DND-41 (cell line): ENCODE data around the gene SEMA5B.

ENCODE experiments used
- ATAC-seq: fragments of 200-7000 bp; cut with Tn5 transposase; 3 replicates; pipeline ENCODE4 v1.9.1; 2021; ENCODE audit warnings: low read depth; ENCODE audit not compliant: insufficient read depth
- DNase-seq: peaks from one replicate; pipeline ENCODE4 v3.0.0-alpha.2; 2020
- H2AFZ ChIP-seq: 2 replicates; pipeline ENCODE4 v1.6.0; 2012; ENCODE audit warnings: low read depth, low read length
- H3K27ac ChIP-seq: 2 replicates; pipeline ENCODE4 v1.5.1; 2012; ENCODE audit warnings: low read length, inconsistent platforms
- H3K27me3 ChIP-seq: fragments of 200-600 bp; sonication (generic); 2 replicates; pipeline ENCODE4 v1.6.0; 2012; ENCODE audit warnings: low read length, mild to moderate bottlenecking, inconsistent platforms; ENCODE audit not compliant: insufficient read depth, poor library complexity
- H3K36me3 ChIP-seq: 2 replicates; pipeline ENCODE4 v1.5.1; 2012; ENCODE audit warnings: low read length, inconsistent platforms; ENCODE audit not compliant: insufficient read depth
- H3K4me1 ChIP-seq: 2 replicates; pipeline ENCODE4 v1.5.1; 2012; ENCODE audit warnings: mild to moderate bottlenecking, low read length; ENCODE audit not compliant: insufficient read depth
- H3K4me2 ChIP-seq: 2 replicates; pipeline ENCODE4 v1.6.0; 2012; ENCODE audit warnings: mild to moderate bottlenecking, moderate library complexity, low read length, inconsistent platforms; ENCODE audit not compliant: insufficient read depth
- H3K4me3 ChIP-seq, 2 experiments: fragments of 200-600 bp in 1 of 2; shearing (Covaris generic) in 1 of 2; 2 replicates each; pipeline ENCODE4 v1.5.1; 2012 to 2016; ENCODE audit warnings: inconsistent platforms in 2 of 2, low read length in 2 of 2, mild to moderate bottlenecking in 2 of 2, low read depth in 1 of 2, moderate library complexity in 1 of 2
- H3K79me2 ChIP-seq: 2 replicates; pipeline ENCODE4 v1.6.0; 2012; ENCODE audit warnings: low read length, inconsistent platforms; ENCODE audit not compliant: insufficient read depth
- H3K9ac ChIP-seq: 2 replicates; pipeline ENCODE4 v1.6.0; 2012; ENCODE audit warnings: low read depth, mild to moderate bottlenecking, inconsistent platforms, low read length, moderate library complexity
- H3K9me3 ChIP-seq: 2 replicates; pipeline ENCODE4 v1.5.1; 2012; ENCODE audit warnings: low read length, moderate library complexity, mild to moderate bottlenecking, inconsistent platforms; ENCODE audit not compliant: insufficient read depth, severe bottlenecking
- H4K20me1 ChIP-seq: 2 replicates; pipeline ENCODE4 v1.6.0; 2012; ENCODE audit warnings: low read length; ENCODE audit not compliant: insufficient read depth
- CTCF ChIP-seq: IDR thresholded peaks from 2 replicates; pipeline ENCODE4 v1.5.1; 2012; ENCODE audit warnings: borderline replicate concordance, low read length, moderate library complexity, mild to moderate bottlenecking; ENCODE audit not compliant: poor library complexity, severe bottlenecking; ENCODE audit errors: extremely low read depth
- EZH2 ChIP-seq: IDR thresholded peaks from 3 replicates; pipeline ENCODE4 v1.6.1; 2012; ENCODE audit warnings: borderline replicate concordance, low read depth, mild to moderate bottlenecking, moderate library complexity, low read length, inconsistent platforms; ENCODE audit not compliant: severe bottlenecking

SEMA5B gene

DNA sequence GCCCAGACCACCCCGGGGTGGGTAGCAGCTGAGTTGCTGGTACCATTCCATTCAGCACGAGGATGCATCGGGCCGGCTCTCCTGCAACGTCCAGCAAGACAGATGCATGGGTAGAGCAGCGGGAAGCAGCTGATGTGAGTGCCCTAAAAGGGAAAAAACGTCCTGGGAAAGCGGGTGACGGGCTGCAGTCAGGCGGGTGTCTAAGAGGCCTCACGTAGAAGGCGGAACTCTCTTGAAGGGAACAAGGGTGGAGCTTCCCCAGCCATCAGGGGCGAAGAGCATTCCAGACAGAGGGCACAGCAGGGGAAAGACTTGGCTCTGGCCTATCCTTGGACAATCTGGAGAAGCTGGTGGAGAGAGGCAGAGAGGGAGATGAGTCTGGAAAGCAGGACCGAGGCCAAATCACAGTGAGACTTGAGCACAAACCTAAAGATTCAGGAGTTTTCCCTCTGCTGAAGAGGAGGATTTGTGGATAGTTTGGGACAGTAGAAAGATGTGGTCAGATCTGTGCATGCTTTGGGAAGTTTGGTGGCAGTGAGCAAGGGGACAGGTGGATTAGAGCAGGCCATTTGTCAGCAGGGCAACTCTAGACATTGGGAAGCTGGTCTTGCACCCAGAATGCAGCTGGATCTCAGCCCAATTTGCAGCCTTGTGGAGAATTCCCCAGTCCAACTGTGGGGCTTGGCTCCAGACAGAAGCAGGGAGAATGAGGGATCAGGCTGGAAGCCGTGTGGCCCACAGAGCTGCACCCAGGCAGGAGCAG is 70.7 kb downstream of the SEMA5B start:
- Histone ChIP-seq H4K20me1 (no peaks in the 10 kb centered on the region; the same call in 1 of the 2 replicates), H3K36me3 (no peaks in the 10 kb centered on the region), H3K9me3 (no peaks in the 10 kb centered on the region), H3K4me2 (no peak overlapping the region), H3K27ac (no peak overlapping the region), H3K4me1 (no peaks in the 10 kb centered on the region), H3K79me2 (no peaks in the 10 kb centered on the region), H3K27me3 (peaks cover 7% of the 10 kb centered on the region), H3K4me3 (no peak overlapping the region), H3K9ac (no peak overlapping the region), H2AFZ (no peak overlapping the region)
- no peak for DNase-seq
- TF ChIP-seq CTCF: no peak
- ATAC-seq: no peak

- TF ChIP-seq EZH2 (no peak), CTCF (no peak)
- Histone ChIP-seq H3K4me1 (no peaks in the 10 kb centered on the region), H3K4me3 (no peak overlapping the region), H2AFZ (no peak overlapping the region), H3K27ac (no peak overlapping the region), H3K4me2 (no peak overlapping the region), H4K20me1 (no peaks in the 10 kb centered on the region; the same call in 1 of the 2 replicates), H3K9ac (no peak overlapping the region), H3K79me2 (no peaks in the 10 kb centered on the region), H3K9me3 (no peaks in the 10 kb centered on the region), H3K36me3 (no peaks in the 10 kb centered on the region), H3K27me3 (peaks cover 5% of the 10 kb centered on the region)
- no peak for DNase-seq
- ATAC-seq: no peak
Observed at GRCh38 chr3:122955916-122956692, 71.5 kb downstream of the SEMA5B start.

DNA sequence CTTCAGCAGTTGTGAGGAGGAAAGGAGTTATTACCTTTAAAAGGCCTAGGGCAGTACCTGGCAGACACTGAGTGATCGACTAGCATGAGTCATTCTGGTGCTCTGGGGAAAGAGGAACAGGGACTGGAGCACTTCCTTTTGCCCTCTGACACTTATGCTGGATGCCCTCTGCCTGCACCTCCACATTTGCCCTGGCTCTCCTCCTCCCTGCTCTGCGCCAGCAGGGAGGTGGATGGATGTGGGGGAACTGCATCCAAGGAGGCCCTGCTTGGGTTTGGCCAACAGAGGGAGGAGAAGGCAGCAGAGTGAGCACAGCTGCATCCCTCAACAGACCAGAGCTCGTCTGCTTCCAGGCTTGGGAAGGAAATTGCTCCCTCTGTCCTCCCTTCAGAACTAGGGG is 75.0 kb downstream of the SEMA5B start:
- Histone ChIP-seq H3K9me3 (no peaks in the 10 kb centered on the region), H3K4me2 (no peak overlapping the region), H3K79me2 (no peaks in the 10 kb centered on the region), H3K27me3 (no peaks in the 10 kb centered on the region), H3K36me3 (no peaks in the 10 kb centered on the region), H3K4me1 (no peaks in the 10 kb centered on the region), H3K9ac (no peak overlapping the region), H4K20me1 (no peaks in the 10 kb centered on the region), H2AFZ (no peak overlapping the region), H3K4me3 (no peak overlapping the region), H3K27ac (no peak overlapping the region)
- no peak for ATAC-seq
- TF ChIP-seq EZH2: no peak
- TF ChIP-seq CTCF: no peak
- DNase-seq: no peak
